GM12891 (cell line): ENCODE results near the gene ARHGEF28.

ENCODE experiments used
- PAX5 ChIP-seq: IDR thresholded peaks from 2 replicates; pipeline ENCODE4 v1.6.1; 2011; ENCODE audit warnings: low read length, moderate library complexity, mild to moderate bottlenecking; ENCODE audit not compliant: insufficient read depth, severe bottlenecking
- POLR2A ChIP-seq: IDR thresholded peaks from 2 replicates; pipeline ENCODE4 v1.6.1; 2011; ENCODE audit warnings: low read depth, low read length, control low read depth
- POLR2AphosphoS5 ChIP-seq: IDR thresholded peaks from 2 replicates; pipeline ENCODE4 v1.6.1; 2011; ENCODE audit warnings: low read depth, low read length, control low read depth
- POU2F2 ChIP-seq: IDR thresholded peaks from 2 replicates; pipeline ENCODE4 v1.6.1; 2011; ENCODE audit warnings: low read depth, mild to moderate bottlenecking, control low read depth, low read length, moderate library complexity
- SPI1 ChIP-seq: IDR thresholded peaks from 2 replicates; pipeline ENCODE4 v1.6.1; 2011; ENCODE audit warnings: low read depth, low read length, control low read depth
- TAF1 ChIP-seq: IDR thresholded peaks from 2 replicates; pipeline ENCODE4 v1.6.1; 2011; ENCODE audit warnings: low read depth, low read length, control low read depth

- TF ChIP-seq POLR2A, result no peak
- TF ChIP-seq TAF1, result no peak
- TF ChIP-seq POLR2AphosphoS5, result no peak
- no peak for TF ChIP-seq SPI1
- no peak for TF ChIP-seq PAX5
- TF ChIP-seq POU2F2, result no peak
Observed at GRCh38 chr5:73664796-73665195, 38.8 kb downstream of the ARHGEF28 start.
